Progenitor cell of endocrine pancreas (in vitro differentiated cells): ENCODE data around the gene LAG3. TPM values are rescaled to one million over a fixed set of nuclear protein-coding genes. Genes with fewer than 3 reads are reported as not detected.

Experiments used
- DNase-seq: peaks from one replicate; pipeline ENCODE4 v3.0.0; 2021; ENCODE audit warnings: low spot score; ENCODE audit not compliant: unreplicated experiment
- H3K27ac Mint-ChIP-seq: 2 replicates; pipeline ENCODE4 v1.8.0; 2021; ENCODE audit warnings: mild to moderate bottlenecking, moderate library complexity, mixed read lengths
- H3K27me3 Mint-ChIP-seq: 2 replicates; pipeline ENCODE4 v1.8.0; 2021; ENCODE audit warnings: mixed read lengths
- H3K36me3 Mint-ChIP-seq: 2 replicates; pipeline ENCODE4 v1.8.0; 2022; ENCODE audit warnings: mixed read lengths; ENCODE audit not compliant: insufficient read depth
- H3K4me1 Mint-ChIP-seq: 2 replicates; pipeline ENCODE4 v1.8.0; 2021; ENCODE audit warnings: low read depth, mixed read lengths
- H3K4me3 Mint-ChIP-seq: 2 replicates; pipeline ENCODE4 v1.8.0; 2021; ENCODE audit warnings: low read depth, mild to moderate bottlenecking, moderate library complexity, mixed read lengths
- H3K9me3 Mint-ChIP-seq: 2 replicates; pipeline ENCODE4 v1.8.0; 2021; ENCODE audit warnings: low read depth, mixed read lengths
- CTCF ChIP-seq: fragments of 200-600 bp; sonication (generic); IDR thresholded peaks from one replicate; pipeline ENCODE4 v1.5.0; 2021; ENCODE audit warnings: antibody characterized with exemption, mild to moderate bottlenecking; ENCODE audit not compliant: unreplicated experiment
- total RNA-seq: library from RNA; stranded (reverse); gene quantifications from 2 replicates; pipeline ENCODE4 v1.2.1, GENCODE V29; 2021

The LAG3 gene
- total RNA-seq, 1 donor from 2014 or later, result 2.2 TPM

- Mint-ChIP-seq H3K4me1 (peaks cover 46% of the 10 kb centered on the region), H3K27me3 (no peaks in the 10 kb centered on the region), H3K27ac (peak overlapping the region; percentile 18), H3K4me3 (peak overlapping the region; percentile 72), H3K36me3 (peaks cover 7% of the 10 kb centered on the region), H3K9me3 (peaks cover 3% of the 10 kb centered on the region)
- no peak for TF ChIP-seq CTCF
- DNase-seq, result no peak
Observed at GRCh38 chr12:6765048-6765633, 7.2 kb upstream of the LAG3 start.

GRCh38 chr12:6765634-6766581 lies 6.4 kb upstream of the LAG3 start, which contains the start of gene PTMS:
Gene PTMS (plus strand): TSS chr12:6766363. CDS start chr12:6766706, 343 bp downstream.
- Mint-ChIP-seq H3K36me3 (peaks cover 11% of the 10 kb centered on the region), H3K4me3 (peak within 1 kb of the TSS; percentile 82), H3K27ac (peak within 1 kb of the TSS; percentile 92), H3K27me3 (peaks cover 2% of the 10 kb centered on the region), H3K4me1 (peaks cover 44% of the 10 kb centered on the region), H3K9me3 (peaks cover 3% of the 10 kb centered on the region)
- no peak for TF ChIP-seq CTCF
- peak; percentile 70 for DNase-seq

DNA sequence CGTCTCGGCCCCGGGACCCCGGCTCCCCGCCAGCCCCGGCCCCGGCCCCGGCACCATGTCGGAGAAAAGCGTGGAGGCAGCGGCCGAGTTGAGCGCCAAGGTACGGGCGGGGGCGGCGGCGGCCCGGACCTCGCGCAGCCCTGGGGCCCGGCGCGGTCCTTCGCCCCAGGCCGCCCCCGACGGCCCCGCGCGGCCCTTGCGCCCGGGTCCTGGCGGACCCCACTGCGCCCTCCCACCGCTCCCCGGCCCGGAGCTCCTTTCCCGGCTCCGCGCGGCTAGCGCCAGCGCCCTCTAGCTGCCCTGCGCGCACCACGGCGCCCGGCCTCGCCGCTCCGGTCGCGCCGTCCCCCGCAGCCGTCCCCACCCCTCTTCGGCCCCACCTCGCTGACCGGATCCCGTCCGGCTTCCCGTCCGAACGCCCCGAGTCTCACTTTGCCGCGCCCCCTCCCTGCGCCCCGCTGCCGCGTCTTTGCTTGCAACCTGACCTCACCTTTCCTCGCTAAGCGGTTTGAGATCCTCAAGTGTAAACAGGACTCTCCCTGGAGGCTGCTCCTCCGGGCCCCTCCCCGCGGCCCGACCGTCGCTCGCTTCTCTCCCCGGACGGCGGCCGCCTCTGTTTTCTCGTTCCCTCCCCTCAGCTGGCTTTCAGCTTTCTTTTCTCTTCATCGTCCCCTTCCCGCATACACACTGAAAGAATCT lies 5.5 kb upstream of the LAG3 start:
- Mint-ChIP-seq H3K36me3 (peaks cover 20% of the 10 kb centered on the region), H3K4me1 (peaks cover 44% of the 10 kb centered on the region), H3K4me3 (peak overlapping the region; percentile 82), H3K27ac (peak overlapping the region; percentile 92), H3K27me3 (peaks cover 10% of the 10 kb centered on the region), H3K9me3 (peaks cover 3% of the 10 kb centered on the region)
- DNase-seq, result peak; percentile 91
- peak; percentile 89 for TF ChIP-seq CTCF

- no peak for TF ChIP-seq CTCF
- Mint-ChIP-seq H3K4me1 (peaks cover 46% of the 10 kb centered on the region), H3K27me3 (peaks cover 16% of the 10 kb centered on the region), H3K4me3 (peak overlapping the region; percentile 82), H3K36me3 (peaks cover 22% of the 10 kb centered on the region), H3K9me3 (no peaks in the 10 kb centered on the region), H3K27ac (peak overlapping the region; percentile 92)
- DNase-seq, result no peak
Observed at GRCh38 chr12:6767353-6768319, 4.7 kb upstream of the LAG3 start.
